ENCODE data around the gene FDXACB1.
"Not testable (repeated sequence)": the region's sequence is repeated elsewhere in the genome, so short reads cannot be mapped to it uniquely, and the experiment has no call there.

The FDXACB1 gene

DNA sequence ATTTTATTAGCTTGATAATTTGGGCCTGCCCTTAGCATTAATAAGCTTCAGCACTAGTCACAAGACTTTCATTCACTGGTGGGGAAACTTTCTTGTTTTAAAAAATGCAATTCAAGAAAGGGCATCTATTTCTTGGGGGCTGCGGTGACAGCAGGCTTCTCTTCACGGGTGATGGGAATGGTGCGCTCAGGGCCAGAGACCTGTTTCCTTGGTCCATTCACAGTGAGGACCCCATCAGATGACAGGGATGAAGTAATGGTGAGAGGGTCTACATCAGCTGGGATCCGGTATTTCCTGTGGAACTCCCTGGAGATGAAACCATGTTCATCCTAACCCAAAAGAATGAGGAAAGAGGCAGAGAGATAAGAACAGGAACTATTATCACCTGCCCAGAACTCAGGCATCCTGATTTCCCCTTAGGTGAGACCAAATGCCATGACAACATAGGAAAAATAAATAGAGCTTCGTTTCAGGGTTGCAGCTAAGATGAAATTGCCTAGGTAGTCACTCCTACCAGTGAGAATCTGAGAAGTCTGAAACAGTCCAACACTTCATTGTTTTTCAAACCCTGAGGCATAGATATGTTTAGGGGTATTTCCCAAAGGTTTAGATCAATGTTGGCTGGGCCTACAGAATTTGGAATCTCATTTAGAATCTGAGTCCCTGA is 29.8 kb upstream of the FDXACB1 start:
- DNase-seq, result no peak

DNA sequence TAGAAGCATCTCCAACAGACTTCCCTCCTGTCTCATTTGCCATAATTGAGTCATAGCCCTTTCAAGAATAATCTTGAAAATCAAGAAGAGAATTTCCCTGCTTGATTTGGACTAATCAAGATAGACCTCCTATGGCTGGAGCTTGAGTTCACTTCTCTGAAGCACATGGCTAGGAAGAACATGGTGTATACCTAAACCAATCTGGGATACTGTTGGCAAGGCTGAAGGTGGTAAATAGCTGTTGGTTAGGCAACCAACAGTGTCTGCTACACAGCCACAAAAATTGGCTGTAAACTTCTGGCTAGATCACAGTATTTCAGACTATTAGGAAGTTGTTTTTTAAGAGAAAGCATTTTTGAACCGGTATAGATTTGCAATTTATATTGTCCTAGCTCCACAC is 27.7 kb upstream of the FDXACB1 start:
- DNase-seq, result no peak

DNA sequence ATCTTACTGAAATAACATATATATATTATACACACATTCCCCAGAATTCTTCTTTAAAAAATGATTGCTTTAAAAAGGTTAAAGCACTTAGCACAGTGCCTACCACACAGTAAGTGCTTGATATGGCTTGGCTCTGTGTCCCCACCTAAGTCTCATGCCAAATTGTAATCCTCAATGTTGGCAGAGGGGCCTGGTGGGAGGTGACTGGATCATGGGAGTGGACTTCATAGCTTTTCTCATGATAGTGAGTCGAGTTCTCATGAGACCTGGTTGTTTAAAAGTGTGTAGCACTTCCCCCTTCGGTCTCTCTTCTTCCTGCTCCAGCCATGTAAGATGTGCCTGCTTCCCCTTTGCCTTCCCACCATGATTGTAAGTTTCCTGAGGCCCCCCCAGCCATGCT is 26.4 kb upstream of the FDXACB1 start:
- DNase-seq, result no peak

GRCh38 chr11:111886844-111887243 is 7.9 kb upstream of the FDXACB1 start:
- no peak for DNase-seq

DNA sequence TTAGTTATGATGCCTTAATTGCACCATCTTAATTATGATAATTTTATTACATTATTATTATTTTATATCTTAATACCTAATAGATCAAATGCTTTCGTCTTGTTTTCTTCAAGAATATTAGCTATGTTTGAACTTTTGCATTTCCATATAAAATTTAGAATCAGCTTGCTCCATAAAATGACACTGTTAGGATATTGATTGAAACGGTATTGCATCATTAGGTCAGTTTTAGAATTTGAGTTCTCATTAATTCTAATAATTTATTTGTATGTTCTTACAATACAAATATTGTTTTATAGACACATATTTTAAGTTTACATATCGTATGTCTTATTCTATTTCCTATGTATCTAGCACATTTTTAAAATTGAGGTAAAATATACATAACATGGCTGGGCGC is 7.1 kb upstream of the FDXACB1 start:
- DNase-seq, result no peak

DNA sequence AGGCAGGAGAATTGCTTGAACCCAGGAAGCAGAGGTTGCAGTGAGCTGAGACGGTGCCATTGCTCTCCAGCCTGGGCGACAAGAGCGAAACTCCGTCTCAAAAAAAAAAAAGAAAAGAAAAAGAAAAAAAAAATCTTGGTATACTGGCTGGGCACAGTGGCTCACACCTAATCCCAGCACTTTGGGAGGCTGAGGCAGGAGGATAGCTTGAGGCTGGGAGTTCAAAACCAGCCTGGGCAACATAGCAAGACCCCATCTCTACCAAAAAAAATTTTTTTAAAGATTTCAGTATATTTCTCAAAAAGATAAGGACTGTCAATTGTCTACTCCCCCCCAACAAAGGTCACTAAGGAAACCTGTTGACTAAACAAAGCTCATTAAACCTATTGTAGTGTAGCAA is 6.1 kb upstream of the FDXACB1 start:
- not testable (repeated sequence) for DNase-seq

DNA sequence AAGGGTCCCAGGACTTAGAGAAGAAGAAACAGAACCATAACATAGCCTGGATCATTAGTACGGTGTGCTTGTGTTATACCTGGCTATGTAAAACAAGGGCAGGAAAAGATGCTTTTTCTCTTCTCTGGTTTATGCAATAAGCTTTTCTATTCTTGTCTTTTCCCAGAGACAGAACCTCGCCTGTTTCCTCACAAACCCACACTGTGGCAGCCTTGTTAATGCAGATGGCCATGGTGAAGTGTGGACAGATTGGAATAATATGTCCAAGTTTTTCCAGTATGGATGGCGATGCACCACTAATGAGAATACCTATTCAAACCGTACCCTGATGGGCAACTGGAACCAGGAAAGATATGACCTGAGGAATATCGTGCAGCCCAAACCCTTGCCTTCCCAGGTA is 3.2 kb upstream of the FDXACB1 start:
- no peak for DNase-seq

- DNase-seq, result no peak
Measured at GRCh38 chr11:111879637-111879960, 634 bp upstream of the FDXACB1 start.

DNA sequence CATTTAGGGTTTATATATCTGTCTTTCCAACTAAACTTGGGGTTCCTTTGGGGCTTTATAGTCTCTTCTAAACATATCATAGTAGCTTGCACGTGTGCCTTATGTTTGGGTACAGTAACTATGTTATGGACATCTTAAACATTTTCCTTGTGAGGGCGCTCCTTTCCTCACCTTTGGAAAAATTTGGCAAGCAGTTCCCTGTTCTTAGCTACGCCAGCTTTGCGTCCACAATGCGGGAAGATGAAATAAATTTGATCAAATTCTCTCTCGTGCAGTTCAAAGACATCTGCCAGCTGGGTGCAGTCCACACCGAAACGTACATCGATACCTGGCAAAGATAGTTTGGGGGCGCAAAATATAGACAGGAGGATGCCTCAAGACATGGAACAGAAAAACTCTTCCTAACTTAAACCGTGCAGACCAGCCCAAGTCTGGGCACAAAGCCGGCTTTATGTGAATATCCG is 548 bp downstream of the FDXACB1 start:
- peak; percentile 81 for DNase-seq

GRCh38 chr11:111871693-111872161 is 7.2 kb downstream of the FDXACB1 start:
- DNase-seq, result peak; percentile 40

GRCh38 chr11:111870886-111871692 is 7.9 kb downstream of the FDXACB1 start, which contains the start of gene ALG9:
TSS of gene ALG9 (minus strand) at chr11:111871581. CDS start at chr11:111871482, 99 bp downstream.
- DNase-seq, result peak; percentile 93

DNA sequence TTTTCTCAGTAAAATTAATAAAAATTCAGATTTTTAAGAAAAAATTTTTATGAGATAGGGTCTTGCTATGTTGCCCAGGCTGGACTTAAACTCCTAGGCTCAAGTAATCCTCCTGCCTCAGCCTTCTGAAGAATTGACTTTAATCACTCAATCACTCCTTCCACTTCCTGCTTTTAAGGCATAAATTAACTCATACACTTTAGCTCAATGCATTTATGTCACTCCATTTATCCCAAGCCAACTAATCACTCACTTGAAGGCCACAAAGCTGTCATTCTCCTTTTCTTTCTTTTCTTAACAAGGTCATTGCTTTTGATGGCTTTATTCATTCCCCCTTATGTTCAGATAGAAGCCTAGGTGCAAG is 8.5 kb downstream of the FDXACB1 start:
- peak; percentile 83 for DNase-seq

DNA sequence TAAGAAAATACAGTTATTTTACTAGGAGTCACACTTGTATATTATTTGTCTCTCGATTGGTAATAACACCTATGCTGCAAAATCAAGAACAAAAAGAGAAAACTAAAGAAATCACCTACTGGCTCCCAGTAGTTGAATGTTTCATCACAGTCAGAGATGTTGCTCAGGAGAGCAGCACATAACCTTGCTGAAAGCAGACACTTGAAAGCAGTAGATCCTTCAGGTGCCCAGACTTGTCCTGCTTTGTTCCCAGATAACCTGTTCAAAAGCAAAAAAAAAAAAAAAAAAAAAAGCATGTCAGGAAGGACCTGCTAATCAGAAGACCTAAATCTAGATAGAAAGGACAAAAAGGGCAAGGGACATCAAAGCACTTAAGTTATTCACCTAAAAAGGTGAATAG is 8.9 kb downstream of the FDXACB1 start:
- no peak for DNase-seq

DNA sequence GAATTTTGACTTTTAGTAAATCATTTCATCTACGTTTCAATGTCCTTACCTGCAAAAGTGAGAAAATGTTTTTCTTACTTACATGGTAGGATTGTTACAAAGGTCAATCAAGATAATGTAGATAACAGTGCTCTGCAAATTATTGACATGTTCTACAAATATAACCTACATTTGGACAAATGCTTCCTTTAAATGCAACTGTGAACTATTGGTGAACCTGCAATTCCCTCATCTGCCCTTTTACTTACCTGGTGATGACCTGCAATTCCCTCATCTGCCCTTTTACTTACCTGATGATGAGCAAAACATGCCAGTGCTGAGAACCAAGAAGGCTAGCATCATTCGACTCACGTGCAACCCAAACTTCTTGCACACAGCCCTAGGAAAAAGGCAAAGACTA is 18.7 kb downstream of the FDXACB1 start:
- DNase-seq, result no peak

DNA sequence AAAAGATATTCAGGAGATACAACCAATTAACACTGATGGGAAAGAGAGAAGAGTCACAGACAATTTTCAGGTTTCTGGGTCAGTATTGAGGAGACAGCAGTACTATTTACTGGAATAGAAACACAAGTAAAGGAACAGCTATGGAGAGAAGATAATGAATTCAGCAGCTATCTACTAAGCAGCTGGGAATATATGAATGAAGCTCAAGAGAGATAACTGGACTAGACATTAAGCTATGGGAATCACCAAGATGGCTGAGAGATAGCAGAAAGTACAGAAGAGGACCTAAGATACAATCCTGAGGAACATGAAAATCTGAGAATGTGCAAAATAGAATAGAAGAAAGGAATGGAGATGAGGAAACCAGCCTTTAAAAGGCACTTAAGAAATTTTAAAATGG is 23.5 kb downstream of the FDXACB1 start:
- no peak for DNase-seq

GRCh38 chr11:111852103-111852502 is 26.9 kb downstream of the FDXACB1 start:
- no peak for DNase-seq

- peak; percentile 18 for DNase-seq
Measured at GRCh38 chr11:111851636-111852035, 27.3 kb downstream of the FDXACB1 start.

- DNase-seq, result no peak
Measured at GRCh38 chr11:111851067-111851466, 27.9 kb downstream of the FDXACB1 start.

DNA sequence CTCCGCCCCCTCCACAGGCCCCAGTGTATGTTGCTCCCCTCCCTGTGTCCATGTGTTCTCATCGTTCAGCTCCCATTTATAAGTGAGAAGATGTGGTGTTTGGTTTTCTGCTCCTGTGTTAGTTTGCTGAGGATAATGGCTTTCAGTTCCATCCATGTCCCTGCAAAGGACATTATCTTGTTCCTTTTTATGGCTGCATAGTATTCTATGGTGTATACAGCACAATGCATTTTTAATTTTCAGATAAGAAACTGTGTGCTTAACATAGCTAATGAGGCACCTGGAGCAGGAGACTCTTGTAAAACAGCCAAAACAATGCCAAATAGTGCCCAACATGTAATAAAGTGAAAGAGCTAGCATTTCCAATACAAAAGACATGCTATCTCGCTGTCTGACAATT is 29.3 kb downstream of the FDXACB1 start:
- no peak for DNase-seq

GRCh38 chr11:111846636-111847035 is 32.3 kb downstream of the FDXACB1 start:
- no peak for DNase-seq

- no peak for DNase-seq
Measured at GRCh38 chr11:111846063-111846462, 32.9 kb downstream of the FDXACB1 start.

- DNase-seq, result no peak
Measured at GRCh38 chr11:111845276-111846028, 33.5 kb downstream of the FDXACB1 start.

GRCh38 chr11:111843661-111844060 is 35.3 kb downstream of the FDXACB1 start:
- DNase-seq, result no peak

Data from NCI-H69 (cell line).